ENCODE data around the gene COP1.

DNA sequence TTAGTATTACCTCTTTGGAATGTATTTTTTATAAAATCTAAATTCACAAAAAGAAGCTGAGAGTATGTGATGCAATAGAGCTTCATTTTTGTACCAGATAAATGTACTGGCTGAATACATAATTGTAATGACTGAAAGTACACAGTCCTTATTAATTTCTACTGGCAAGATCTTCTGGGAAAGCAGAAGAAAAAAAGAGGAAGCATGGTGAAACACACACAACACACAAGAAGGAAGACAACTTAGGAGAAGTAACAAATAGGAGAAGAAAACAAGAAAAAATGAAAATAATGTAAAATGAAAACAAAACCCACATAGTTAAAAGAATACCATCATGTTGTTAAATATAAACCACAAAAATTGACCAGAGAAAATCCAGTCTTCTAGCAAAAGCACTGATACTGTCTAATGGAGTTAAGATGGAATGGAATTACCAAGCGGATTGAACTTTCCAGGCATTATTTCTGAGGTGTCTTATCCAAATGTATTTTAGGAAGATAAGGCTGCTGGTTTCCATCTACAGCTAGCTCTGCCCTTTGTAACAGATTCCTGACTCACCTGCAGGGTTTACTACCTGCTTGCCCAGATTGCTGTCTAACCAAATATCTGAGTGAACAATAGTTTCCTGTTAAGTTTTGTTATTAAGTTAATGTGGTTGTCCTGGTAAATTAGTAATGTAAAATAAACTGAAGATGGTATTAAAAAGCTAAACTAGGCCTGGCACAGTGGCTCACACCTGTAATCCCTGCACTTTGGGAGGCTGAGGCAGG is 4.5 kb upstream of the COP1 start:
- TF ChIP-seq SIX4 (CRISPR knock-in tag; IDR thresholded peaks at IDR 0.05) (no peak), ZFX (CRISPR knock-in tag; IDR thresholded peaks at IDR 0.05; ENCODE audit: low read depth) (no peak)

Data from HepG2 (cell line).